Astrocyte (in vitro differentiated cells and primary cell): ENCODE measurements around the gene TMA7. TPM values are rescaled to one million over a fixed set of nuclear protein-coding genes. Genes with fewer than 3 reads are reported as not detected.
A peak's percentile ranks its signal among the peaks of the same experiment; 100 is the strongest.

ENCODE experiments used
- DNase-seq: peaks from one replicate; pipeline ENCODE4 v3.0.0-alpha.2; 2010; ENCODE audit warnings: low read depth
- FAIRE-seq: peaks from 2 replicates; lab custom pipeline; 2011; peaks lifted over from hg19 to GRCh38; lab: Jason Lieb, UNC
- H2AFZ ChIP-seq: 2 replicates; pipeline ENCODE4 v1.6.0; 2012; ENCODE audit warnings: low read depth, low read length, inconsistent platforms
- H3K27ac ChIP-seq: 2 replicates; pipeline ENCODE4 v1.5.1; 2011; ENCODE audit warnings: low read depth, low read length, inconsistent platforms
- H3K27me3 ChIP-seq: 2 replicates; pipeline ENCODE4 v1.6.0; 2011; ENCODE audit warnings: low read length, inconsistent platforms; ENCODE audit not compliant: insufficient read depth
- H3K36me3 ChIP-seq: 2 replicates; pipeline ENCODE4 v1.5.1; 2011; ENCODE audit warnings: low read length, inconsistent platforms; ENCODE audit not compliant: insufficient read depth
- H3K4me1 ChIP-seq: 2 replicates; pipeline ENCODE4 v1.5.1; 2011; ENCODE audit warnings: low read length, inconsistent platforms; ENCODE audit not compliant: insufficient read depth
- H3K4me2 ChIP-seq: 2 replicates; pipeline ENCODE4 v1.6.0; 2012; ENCODE audit warnings: low read length, inconsistent platforms
- H3K4me3 ChIP-seq: 2 replicates; pipeline ENCODE4 v1.5.1; 2011; ENCODE audit warnings: low read depth, mild to moderate bottlenecking, low read length, inconsistent platforms; ENCODE audit not compliant: insufficient read depth
- H3K79me2 ChIP-seq: 2 replicates; pipeline ENCODE4 v1.6.0; 2012; ENCODE audit warnings: mild to moderate bottlenecking, low read length, inconsistent platforms; ENCODE audit not compliant: insufficient read depth
- H3K9ac ChIP-seq: 2 replicates; pipeline ENCODE4 v1.6.0; 2012; ENCODE audit warnings: mild to moderate bottlenecking, low read length, inconsistent platforms
- H3K9me3 ChIP-seq: 2 replicates; pipeline ENCODE4 v1.5.1; 2012; ENCODE audit warnings: low read depth, mild to moderate bottlenecking, low read length, inconsistent platforms; ENCODE audit not compliant: insufficient read depth
- H4K20me1 ChIP-seq: 2 replicates; pipeline ENCODE4 v1.6.0; 2012; ENCODE audit warnings: low read length, inconsistent platforms; ENCODE audit not compliant: insufficient read depth
- H3K27ac Mint-ChIP-seq: one replicate; pipeline ENCODE4 v1.8.0; 2021; ENCODE audit warnings: mild to moderate bottlenecking, mixed read lengths; ENCODE audit not compliant: unreplicated experiment
- H3K27me3 Mint-ChIP-seq: one replicate; pipeline ENCODE4 v1.8.0; 2021; ENCODE audit warnings: low read depth, mixed read lengths; ENCODE audit not compliant: unreplicated experiment
- H3K36me3 Mint-ChIP-seq: one replicate; pipeline ENCODE4 v1.8.0; 2021; ENCODE audit warnings: low read depth, mixed read lengths; ENCODE audit not compliant: unreplicated experiment
- H3K4me1 Mint-ChIP-seq: one replicate; pipeline ENCODE4 v1.8.0; 2021; ENCODE audit warnings: low read depth, mixed read lengths; ENCODE audit not compliant: unreplicated experiment
- H3K4me3 Mint-ChIP-seq: one replicate; pipeline ENCODE4 v1.8.0; 2021; ENCODE audit warnings: mild to moderate bottlenecking, moderate library complexity, mixed read lengths; ENCODE audit not compliant: unreplicated experiment
- H3K9me3 Mint-ChIP-seq: one replicate; pipeline ENCODE4 v1.8.0; 2021; ENCODE audit warnings: mild to moderate bottlenecking, mixed read lengths; ENCODE audit not compliant: unreplicated experiment
- CTCF ChIP-seq: IDR thresholded peaks from 2 replicates; pipeline ENCODE4 v1.5.1; 2011; ENCODE audit warnings: low read depth, mild to moderate bottlenecking, inconsistent platforms, low read length, moderate library complexity; ENCODE audit not compliant: insufficient read depth
- EZH2 ChIP-seq: IDR thresholded peaks from 2 replicates; pipeline ENCODE4 v1.6.1; 2012; ENCODE audit warnings: mild to moderate bottlenecking, low read length, inconsistent platforms; ENCODE audit not compliant: insufficient read depth
- total RNA-seq: library from RNA; stranded (reverse); gene quantifications from 2 replicates; pipeline ENCODE4 v1.2.1, GENCODE V29; 2021

Gene TMA7
- total RNA-seq, 1 donor from 2014 or later = 272 TPM

DNA sequence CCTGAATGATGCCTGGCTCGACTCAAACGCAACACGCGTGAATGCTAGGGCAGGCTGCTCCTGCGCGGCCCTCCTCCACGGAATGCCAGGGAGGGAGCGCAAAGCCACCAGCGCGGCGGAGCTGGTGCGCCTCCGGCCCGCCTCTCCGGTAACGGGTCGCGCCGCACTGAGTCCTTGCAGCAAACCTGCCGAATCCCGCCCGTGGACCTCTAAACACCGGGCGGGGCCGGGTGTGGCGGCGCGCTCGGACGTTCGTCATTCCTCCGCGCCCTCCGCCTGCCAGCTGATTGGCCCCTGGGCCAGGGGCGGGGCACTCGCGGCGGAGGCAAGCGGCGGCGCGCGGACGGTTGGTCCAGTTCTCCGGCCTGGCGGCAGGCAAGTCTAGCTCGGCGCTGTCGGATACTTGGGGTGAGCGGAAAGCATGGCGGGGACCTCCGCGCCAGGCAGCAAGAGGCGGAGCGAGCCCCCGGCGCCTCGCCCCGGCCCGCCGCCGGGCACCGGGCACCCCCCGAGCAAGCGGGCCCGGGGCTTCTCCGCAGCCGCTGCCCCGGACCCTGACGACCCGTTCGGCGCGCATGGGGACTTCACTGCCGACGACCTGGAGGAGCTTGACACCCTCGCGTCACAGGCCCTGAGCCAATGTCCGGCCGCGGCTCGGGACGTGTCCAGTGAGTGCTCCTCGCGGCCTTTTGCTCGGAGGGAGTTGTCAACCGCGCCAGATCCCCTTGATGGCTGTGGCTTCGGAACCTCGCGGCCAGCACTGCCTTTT, 6.6 kb downstream of the TMA7 start, which contains the start of gene ATRIP:
Gene ATRIP, plus strand, starts transcription at position 313 of the 769 bp plus-strand sequence. Its CDS starts 109 bp downstream, at position 422.
- H3K27me3 Mint-ChIP-seq = no peaks in the 10 kb centered on the region
- peak within 1 kb of the TSS; percentile 84 for H3K4me3 ChIP-seq
- peak within 1 kb of the TSS; percentile 89 for H3K4me3 Mint-ChIP-seq
- TF ChIP-seq CTCF (no peak), EZH2 (no peak)
- peak within 1 kb of the TSS; percentile 100 for H2AFZ ChIP-seq
- no peaks in the 10 kb centered on the region for H3K9me3 Mint-ChIP-seq
- peaks cover 8% of the 10 kb centered on the region for H3K36me3 Mint-ChIP-seq
- peaks cover 17% of the 10 kb centered on the region for H4K20me1 ChIP-seq
- no peaks in the 10 kb centered on the region for H3K9me3 ChIP-seq
- peaks cover 41% of the 10 kb centered on the region for H3K79me2 ChIP-seq
- H3K27me3 ChIP-seq = no peaks in the 10 kb centered on the region
- peak within 1 kb of the TSS; percentile 75 for H3K27ac Mint-ChIP-seq
- peaks cover 21% of the 10 kb centered on the region for H3K36me3 ChIP-seq
- H3K27ac ChIP-seq = peak within 1 kb of the TSS; percentile 80
- H3K9ac ChIP-seq = peak within 1 kb of the TSS; percentile 90
- no peak for FAIRE-seq
- peak; percentile 68 for DNase-seq
- peaks cover 24% of the 10 kb centered on the region for H3K4me1 Mint-ChIP-seq
- H3K4me1 ChIP-seq = peaks cover 21% of the 10 kb centered on the region
- H3K4me2 ChIP-seq = peak within 1 kb of the TSS; percentile 97

- H3K9me3 ChIP-seq = no peaks in the 10 kb centered on the region
- H3K27me3 Mint-ChIP-seq = no peaks in the 10 kb centered on the region
- H3K4me3 Mint-ChIP-seq = no peak overlapping the region
- no peak overlapping the region for H3K27ac Mint-ChIP-seq
- DNase-seq (no peak), FAIRE-seq (no peak)
- no peak overlapping the region for H3K27ac ChIP-seq
- H3K36me3 Mint-ChIP-seq = peaks cover 4% of the 10 kb centered on the region
- no peak overlapping the region for H3K4me2 ChIP-seq
- peaks cover 31% of the 10 kb centered on the region for H3K36me3 ChIP-seq
- H3K9ac ChIP-seq = no peak overlapping the region
- no peak for TF ChIP-seq CTCF
- no peak for TF ChIP-seq EZH2
- H3K4me1 ChIP-seq = peaks cover 10% of the 10 kb centered on the region
- H4K20me1 ChIP-seq = no peaks in the 10 kb centered on the region
- H3K9me3 Mint-ChIP-seq = no peaks in the 10 kb centered on the region
- peaks cover 25% of the 10 kb centered on the region for H3K79me2 ChIP-seq
- no peak overlapping the region for H2AFZ ChIP-seq
- H3K4me1 Mint-ChIP-seq = peaks cover 8% of the 10 kb centered on the region
- no peak overlapping the region for H3K4me3 ChIP-seq
- H3K27me3 ChIP-seq = no peaks in the 10 kb centered on the region
Measured at GRCh38 chr3:48451270-48451669, 11.2 kb downstream of the TMA7 start.

- Histone ChIP-seq H3K9me3 (no peaks in the 10 kb centered on the region), H4K20me1 (no peaks in the 10 kb centered on the region), H3K9ac (no peak overlapping the region), H3K27me3 (no peaks in the 10 kb centered on the region), H3K4me1 (no peaks in the 10 kb centered on the region), H3K4me2 (no peak overlapping the region), H2AFZ (no peak overlapping the region), H3K4me3 (no peak overlapping the region), H3K36me3 (peaks cover 67% of the 10 kb centered on the region), H3K27ac (no peak overlapping the region), H3K79me2 (no peaks in the 10 kb centered on the region)
- Mint-ChIP-seq H3K27me3 (no peaks in the 10 kb centered on the region), H3K4me1 (no peaks in the 10 kb centered on the region), H3K36me3 (peaks cover 19% of the 10 kb centered on the region), H3K27ac (no peak overlapping the region), H3K9me3 (no peaks in the 10 kb centered on the region), H3K4me3 (no peak overlapping the region)
- TF ChIP-seq CTCF = no peak
- TF ChIP-seq EZH2 = no peak
- no peak for FAIRE-seq
- DNase-seq = no peak
Measured at GRCh38 chr3:48456456-48456855, 16.4 kb downstream of the TMA7 start.
